NCI-H1092 (cell line): Measurements from ENCODE around the gene OR2L8.

ENCODE experiments used
- DNase-seq: peaks from one replicate; lab custom pipeline; 2025; lab: John Stamatoyannopoulos, UW

The OR2L8 gene

GRCh38 chr1:247992986-247993385 is 44.3 kb downstream of the OR2L8 start:
- no peak for DNase-seq

GRCh38 chr1:247998811-247999210 is 50.2 kb downstream of the OR2L8 start:
- no peak for DNase-seq
